Gastrocnemius medialis (tissue), 4 donors: ENCODE results near the gene EIF2AK3.

Experiments used
- CTCF ChIP-seq, 5 experiments: fragments of 450-650 bp in 3 of 5; fragments of 200-600 bp in 2 of 5; sonication (generic) in 2 of 5; IDR thresholded peaks in 4 of 5; conservative IDR thresholded peaks in 1 of 5; 1 replicate in 4 of 5; 2 replicates in 1 of 5; pipeline ENCODE4 v1.5.1; 2016 to 2019; ENCODE audit warnings: antibody characterized with exemption in 5 of 5, mild to moderate bottlenecking in 3 of 5, moderate library complexity in 3 of 5
- POLR2A ChIP-seq, 2 donors: fragments of 450-650 bp; IDR thresholded peaks; one replicate each; pipeline ENCODE4 v1.6.1; 2017; ENCODE audit warnings: antibody characterized with exemption in 2 of 2, mild to moderate bottlenecking in 2 of 2, moderate library complexity in 2 of 2

- no peak for TF ChIP-seq CTCF (IDR thresholded peaks at IDR 0.05 in 4 of 5, conservative IDR thresholded peaks at IDR 0.05 in 1 of 5)
- no peak for TF ChIP-seq POLR2A (IDR thresholded peaks at IDR 0.05)
Observed at GRCh38 chr2:88580088-88580487, 47.2 kb downstream of the EIF2AK3 start.
